ENCODE data around the gene INTS11. TPM values are rescaled to one million over a fixed set of nuclear protein-coding genes. Genes with fewer than 3 reads are reported as not detected.
A peak's percentile ranks its signal among the peaks of the same experiment; 100 is the strongest.

The INTS11 gene
- total RNA-seq, 3 donors from 2014 or later: 68.6 to 125 (median 119) TPM

GRCh38 chr1:1353389-1354151 is 29.1 kb upstream of the INTS11 start:
- Histone ChIP-seq H3K4me1 (peaks cover 6 to 11% of the 10 kb centered on the region in 2 donors), H3K27ac (peak overlapping the region; percentile 33 to 98)

GRCh38 chr1:1352786-1353388 is 28.4 kb upstream of the INTS11 start:
- intact Hi-C loops (cut with DNase I; ENCODE audit: low total_unique reads): no loop called here
- H3K27me3 ChIP-seq: no peaks in the 10 kb centered on the region
- H3K4me1 ChIP-seq: peaks cover 6 to 10% of the 10 kb centered on the region in 2 donors
- TF ChIP-seq POLR2A (IDR thresholded peaks at IDR 0.05) (no peak), CTCF (IDR thresholded peaks at IDR 0.05) (no peak), POLR2AphosphoS5 (IDR thresholded peaks at IDR 0.05) (no peak)
- H3K36me3 ChIP-seq: no peaks in the 10 kb centered on the region
- no peaks in the 10 kb centered on the region for H3K9me3 ChIP-seq
- H3K27ac ChIP-seq: peak overlapping the region; percentile 33 to 98
- peak overlapping the region in 1 of 3 donors; percentile 76 for H3K4me3 ChIP-seq
- no peak for DNase-seq (ENCODE audit: low spot score in 2 of 2)

More at GRCh38 chr1:1353389-1354151, 29.1 kb upstream of the INTS11 start:
- Histone ChIP-seq H3K9me3 (no peaks in the 10 kb centered on the region), H3K27me3 (no peaks in the 10 kb centered on the region), H3K4me3 (peak overlapping the region in 1 of 3 donors; percentile 76), H3K36me3 (no peaks in the 10 kb centered on the region)
- no peak for DNase-seq (ENCODE audit: low spot score in 2 of 2)
- no peak for TF ChIP-seq POLR2A (IDR thresholded peaks at IDR 0.05)
- TF ChIP-seq POLR2AphosphoS5 (IDR thresholded peaks at IDR 0.05): no peak
- no peak for TF ChIP-seq CTCF (IDR thresholded peaks at IDR 0.05)
- intact Hi-C loops (cut with DNase I; ENCODE audit: low total_unique reads): no loop called here

DNA sequence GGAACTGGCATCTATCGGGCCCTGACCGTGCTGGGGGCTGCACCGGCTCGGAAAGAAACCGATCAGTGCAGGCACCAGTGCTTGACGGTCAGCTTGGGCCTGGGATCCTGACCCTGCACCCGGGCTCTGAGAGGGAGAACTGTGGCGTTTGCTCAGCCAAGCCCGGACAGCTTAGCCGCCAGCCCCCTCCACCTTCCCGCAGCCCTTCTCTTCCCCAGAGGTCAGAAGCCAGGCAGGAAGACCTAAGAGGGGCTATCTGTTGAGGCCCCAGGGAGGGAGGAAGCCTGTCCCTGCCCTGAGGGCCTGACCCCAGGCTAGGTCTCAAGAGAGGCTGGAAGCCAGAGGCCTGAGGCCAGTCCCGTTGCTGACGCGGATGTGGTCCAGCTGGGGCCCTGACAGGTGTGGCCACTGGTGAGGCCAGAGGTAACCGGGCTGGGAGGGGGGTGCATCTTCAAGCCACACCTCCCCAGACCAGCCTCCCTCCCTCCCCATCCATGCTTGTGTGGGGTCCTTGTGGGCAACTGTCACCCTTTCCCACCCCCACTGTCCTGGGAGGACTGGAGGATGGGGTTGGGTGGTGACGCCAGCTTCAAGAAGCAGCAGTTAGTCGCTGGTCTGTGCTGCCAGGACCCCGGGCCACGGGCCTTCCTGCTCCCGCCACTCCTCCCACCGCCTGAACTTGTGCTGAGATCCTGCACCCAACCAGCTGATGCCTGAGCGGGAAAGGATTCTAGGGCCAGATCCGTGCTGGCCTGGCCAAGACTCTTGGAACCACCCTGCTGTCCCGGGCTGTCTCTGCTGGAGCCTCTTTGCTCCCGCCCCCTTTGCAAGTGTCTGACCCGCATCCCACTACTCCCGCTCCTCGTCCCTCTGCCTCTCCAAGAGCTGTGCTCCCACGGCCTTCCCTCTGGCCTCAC is 27.3 kb upstream of the INTS11 start:
- Histone ChIP-seq H3K36me3 (no peaks in the 10 kb centered on the region), H3K27me3 (no peaks in the 10 kb centered on the region), H3K27ac (peak overlapping the region; percentile 68 to 98), H3K4me3 (peak overlapping the region in 1 of 3 donors; percentile 29), H3K9me3 (no peaks in the 10 kb centered on the region), H3K4me1 (peaks cover 12 to 18% of the 10 kb centered on the region in 2 donors)
- intact Hi-C loops (cut with DNase I; ENCODE audit: low total_unique reads): loop anchor here (1.0 kb wide), 1 partner anchor 26 kb away; no protein-coding TSS in a partner anchor
- no peak for DNase-seq (ENCODE audit: low spot score in 2 of 2)
- no peak for TF ChIP-seq CTCF (IDR thresholded peaks at IDR 0.05)
- no peak for TF ChIP-seq POLR2AphosphoS5 (IDR thresholded peaks at IDR 0.05)
- no peak for TF ChIP-seq POLR2A (IDR thresholded peaks at IDR 0.05)

DNA sequence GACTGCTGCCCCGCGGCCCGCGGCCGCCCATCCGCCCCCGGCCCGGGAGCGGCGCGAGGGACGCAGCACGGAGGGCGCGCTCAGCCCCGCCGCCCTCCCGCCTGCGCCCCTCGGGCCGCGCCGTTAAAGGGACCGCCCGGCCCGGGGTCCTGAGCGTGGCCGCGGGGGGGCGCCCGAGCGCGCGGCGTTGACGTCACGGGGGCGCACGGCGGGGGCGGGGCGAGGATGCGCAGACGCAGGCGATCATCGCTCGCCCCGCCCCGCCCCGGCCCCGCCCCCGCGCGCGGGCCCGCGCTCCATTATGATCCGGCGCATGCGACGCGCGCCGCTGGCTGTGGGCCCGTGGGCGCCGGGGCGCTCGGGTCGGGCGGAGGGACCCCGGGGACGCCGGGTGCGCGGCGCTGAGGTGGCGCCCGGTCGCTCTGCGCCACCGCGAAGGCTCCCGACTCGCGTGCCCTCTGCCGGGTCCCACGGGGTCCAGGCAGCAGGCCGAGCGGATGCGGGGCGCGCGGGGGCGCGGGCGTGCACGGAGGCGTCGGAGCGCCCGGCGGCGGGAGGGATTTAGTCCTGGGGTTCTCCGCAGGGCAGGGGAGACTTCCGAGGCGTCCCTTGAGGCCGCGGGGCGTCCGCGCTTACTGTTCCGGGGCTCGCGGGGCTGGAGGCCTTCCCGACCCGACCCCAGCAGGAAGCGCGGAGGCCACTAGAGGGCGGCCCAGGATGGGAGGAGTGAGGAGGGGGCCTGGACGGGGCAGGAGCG is 25.0 kb upstream of the INTS11 start, which contains the start of gene DVL1:
Gene DVL1 (minus strand): TSS at position 163 of the 757 bp plus-strand sequence. CDS start 353 bp downstream, outside the sequence.
- no peaks in the 10 kb centered on the region for H3K27me3 ChIP-seq
- peak in 2 of 3 donors; percentile 40 to 52 for TF ChIP-seq CTCF (IDR thresholded peaks at IDR 0.05)
- TF ChIP-seq POLR2AphosphoS5 (IDR thresholded peaks at IDR 0.05): peak in 2 of 3 donors; percentile 11 to 16
- no peak for TF ChIP-seq POLR2A (IDR thresholded peaks at IDR 0.05)
- intact Hi-C loops (cut with DNase I; ENCODE audit: low total_unique reads): no loop called here
- no peaks in the 10 kb centered on the region for H3K9me3 ChIP-seq
- H3K36me3 ChIP-seq: no peaks in the 10 kb centered on the region
- peak within 1 kb of the TSS; percentile 85 to 89 for H3K27ac ChIP-seq
- peak within 1 kb of the TSS; percentile 65 to 99 (median 76) for H3K4me3 ChIP-seq
- peak in 1 of 2 donors; percentile 51 for DNase-seq (ENCODE audit: low spot score in 2 of 2)
- H3K4me1 ChIP-seq: peaks cover 18 to 32% of the 10 kb centered on the region in 2 donors

All from breast epithelium (tissue), 4 donors.